Panc1 (cell line): Measurements from ENCODE around the gene CHI3L1. TPM values are rescaled to one million over a fixed set of nuclear protein-coding genes. Genes with fewer than 3 reads are reported as not detected.

Experiments
- ATAC-seq: fragments of 200-7000 bp; cut with Tn5 transposase; 2 replicates; pipeline ENCODE4 v1.9.1; 2020; ENCODE audit warnings: mild to moderate bottlenecking, moderate library complexity
- BruUV-seq: library from RNA; stranded (reverse); fragments of 400-500 nt; replicated peaks from 2 replicates; lab custom pipeline; 2021; lab: Mats Ljungman, UMichigan
- CTCF ChIA-PET: fragments of 300-600 bp; sonication (Branson Sonifier 250); formaldehyde crosslinking; loops from one replicate; lab custom pipeline; 2022; ENCODE audit warnings: antibody characterized with exemption; lab: Charles Lee
- POLR2A ChIA-PET: fragments of 300-600 bp; sonication (Branson Sonifier 250); formaldehyde crosslinking; loops from one replicate; lab custom pipeline; 2022; ENCODE audit warnings: antibody characterized with exemption; lab: Charles Lee
- DNase-seq: peaks from one replicate; pipeline ENCODE4 v3.0.0-alpha.2; 2010; ENCODE audit warnings: low read depth, low spot score
- H3K27ac ChIP-seq: 2 replicates; pipeline ENCODE4 v1.5.1; 2011; ENCODE audit warnings: mild to moderate bottlenecking, low read length, inconsistent platforms
- H3K27me3 ChIP-seq: fragments of 200-500 bp; sonication (Bioruptor generic); 2 replicates; pipeline ENCODE4 v1.6.0; 2014; ENCODE audit warnings: low read length, inconsistent platforms; ENCODE audit not compliant: control insufficient read depth, insufficient read depth
- H3K36me3 ChIP-seq: fragments of 200-500 bp; sonication (Bioruptor generic); 2 replicates; pipeline ENCODE4 v1.5.1; 2014; ENCODE audit warnings: inconsistent platforms, mild to moderate bottlenecking, low read length, moderate library complexity; ENCODE audit not compliant: control insufficient read depth, insufficient read depth
- H3K4me1 ChIP-seq: 2 replicates; pipeline ENCODE4 v1.5.1; 2011; ENCODE audit warnings: inconsistent platforms, mild to moderate bottlenecking, low read length, moderate library complexity; ENCODE audit not compliant: control insufficient read depth, insufficient read depth
- H3K4me3 ChIP-seq, 2 experiments: 2 replicates each; pipeline ENCODE4 v1.5.1; 2011 to 2012; ENCODE audit warnings: low read depth in 2 of 2, low read length in 2 of 2, mild to moderate bottlenecking in 2 of 2, inconsistent platforms in 1 of 2, moderate library complexity in 1 of 2
- H3K9me3 ChIP-seq: fragments of 200-500 bp; sonication (Bioruptor generic); 2 replicates; pipeline ENCODE4 v1.5.1; 2014; ENCODE audit warnings: low read depth, mild to moderate bottlenecking, inconsistent platforms, low read length, moderate library complexity; ENCODE audit not compliant: control insufficient read depth, insufficient read depth
- POLR2AphosphoS5 ChIP-seq: IDR thresholded peaks from 2 replicates; pipeline ENCODE4 v1.6.1; 2012; ENCODE audit warnings: mild to moderate bottlenecking, low read depth, low read length, moderate library complexity
- SIN3A ChIP-seq: IDR thresholded peaks from 2 replicates; pipeline ENCODE4 v1.6.1; 2012; ENCODE audit warnings: low read depth, mild to moderate bottlenecking, low read length, moderate library complexity, borderline replicate concordance; ENCODE audit not compliant: insufficient read depth
- TCF7L2 ChIP-seq: IDR thresholded peaks from 2 replicates; pipeline ENCODE4 v1.6.1; 2011; ENCODE audit warnings: mild to moderate bottlenecking, low read depth, low read length, inconsistent platforms
- in situ Hi-C: cut with HindIII; loops from 2 replicates; pipeline ENCODE4 v1.10.0; 2016; ENCODE audit warnings: low sequenced_read_pairs, low pct_unique_long_range_greater_than_20kb
- intact Hi-C: fragments of 100-400 bp; cut with micrococcal nuclease; formaldehyde crosslinking; loops from one replicate; pipeline ENCODE4 v1.10.0; 2022; ENCODE audit not compliant: unreplicated experiment
- total RNA-seq: library from RNA; stranded (reverse); gene quantifications from one replicate; pipeline ENCODE4 v1.2.1, GENCODE V29; 2021; ENCODE audit not compliant: unreplicated experiment
- TF ChIP-seq, protein P1 (sequence below): fragments of 450-650 bp; IDR thresholded peaks from 2 replicates; pipeline ENCODE4 v1.5.1; 2017; ENCODE audit warnings: mild to moderate bottlenecking
- TF ChIP-seq, protein P2 (sequence below), 2 experiments: IDR thresholded peaks; 2 replicates each; pipeline ENCODE4 v1.6.1; 2011 to 2012; ENCODE audit warnings: low read depth in 2 of 2, control low read depth in 1 of 2, low read length in 1 of 2, mild to moderate bottlenecking in 1 of 2, moderate library complexity in 1 of 2; ENCODE audit not compliant: insufficient read depth in 1 of 2

The CHI3L1 gene
- total RNA-seq, 1 experiment from 2014 or later, result 0.10 TPM

DNA sequence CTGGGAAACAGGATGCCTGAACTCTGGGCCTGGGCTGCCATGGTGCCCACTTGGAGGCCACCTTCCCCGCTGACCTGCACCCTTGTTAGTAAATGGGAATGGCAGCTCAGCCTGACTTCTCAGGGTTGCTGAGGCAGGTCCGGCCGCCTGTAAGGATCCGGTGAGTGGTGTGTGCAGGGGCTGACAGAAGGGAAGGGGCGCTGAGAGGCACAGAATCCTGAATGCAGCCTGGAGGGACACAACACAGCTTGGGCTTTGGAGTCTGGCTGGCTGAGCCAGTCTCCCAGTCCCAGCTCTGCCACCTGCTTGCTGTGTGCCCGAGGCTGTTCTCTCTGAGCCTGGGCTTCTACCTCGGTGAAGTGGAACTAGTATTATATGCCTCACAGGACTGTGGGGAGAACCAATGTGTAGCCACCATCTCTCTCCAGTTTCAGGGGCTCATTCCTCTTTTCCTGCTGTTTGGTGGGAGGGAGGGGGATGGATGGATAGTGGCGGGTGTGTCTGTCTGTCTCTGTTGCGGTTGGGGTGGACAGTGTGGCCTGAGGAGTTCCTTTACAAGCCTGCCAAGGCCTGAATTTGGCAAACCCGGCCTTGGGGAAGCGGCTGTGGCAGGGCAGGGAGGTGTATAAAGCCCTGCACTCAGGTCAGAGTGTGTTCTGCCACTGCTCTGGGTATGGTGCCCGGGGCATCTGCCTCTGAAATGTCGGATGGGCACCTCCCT is 41.0 kb downstream of the CHI3L1 start:
- no peaks in the 10 kb centered on the region for H3K9me3 ChIP-seq
- peak overlapping the region; percentile 55 for H3K27ac ChIP-seq
- POLR2A ChIA-PET, result no interaction called here
- no peaks in the 10 kb centered on the region for H3K27me3 ChIP-seq
- peaks cover 25% of the 10 kb centered on the region for H3K4me1 ChIP-seq
- intact Hi-C loops (no loop called here), in situ Hi-C loops (no loop called here)
- BruUV-seq, result no TSS peak
- no peaks in the 10 kb centered on the region for H3K36me3 ChIP-seq
- TF ChIP-seq, protein P1, sequence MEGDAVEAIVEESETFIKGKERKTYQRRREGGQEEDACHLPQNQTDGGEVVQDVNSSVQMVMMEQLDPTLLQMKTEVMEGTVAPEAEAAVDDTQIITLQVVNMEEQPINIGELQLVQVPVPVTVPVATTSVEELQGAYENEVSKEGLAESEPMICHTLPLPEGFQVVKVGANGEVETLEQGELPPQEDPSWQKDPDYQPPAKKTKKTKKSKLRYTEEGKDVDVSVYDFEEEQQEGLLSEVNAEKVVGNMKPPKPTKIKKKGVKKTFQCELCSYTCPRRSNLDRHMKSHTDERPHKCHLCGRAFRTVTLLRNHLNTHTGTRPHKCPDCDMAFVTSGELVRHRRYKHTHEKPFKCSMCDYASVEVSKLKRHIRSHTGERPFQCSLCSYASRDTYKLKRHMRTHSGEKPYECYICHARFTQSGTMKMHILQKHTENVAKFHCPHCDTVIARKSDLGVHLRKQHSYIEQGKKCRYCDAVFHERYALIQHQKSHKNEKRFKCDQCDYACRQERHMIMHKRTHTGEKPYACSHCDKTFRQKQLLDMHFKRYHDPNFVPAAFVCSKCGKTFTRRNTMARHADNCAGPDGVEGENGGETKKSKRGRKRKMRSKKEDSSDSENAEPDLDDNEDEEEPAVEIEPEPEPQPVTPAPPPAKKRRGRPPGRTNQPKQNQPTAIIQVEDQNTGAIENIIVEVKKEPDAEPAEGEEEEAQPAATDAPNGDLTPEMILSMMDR, result no peak
- no peak for TF ChIP-seq POLR2AphosphoS5
- no peak for TF ChIP-seq SIN3A
- TF ChIP-seq, protein P2, sequence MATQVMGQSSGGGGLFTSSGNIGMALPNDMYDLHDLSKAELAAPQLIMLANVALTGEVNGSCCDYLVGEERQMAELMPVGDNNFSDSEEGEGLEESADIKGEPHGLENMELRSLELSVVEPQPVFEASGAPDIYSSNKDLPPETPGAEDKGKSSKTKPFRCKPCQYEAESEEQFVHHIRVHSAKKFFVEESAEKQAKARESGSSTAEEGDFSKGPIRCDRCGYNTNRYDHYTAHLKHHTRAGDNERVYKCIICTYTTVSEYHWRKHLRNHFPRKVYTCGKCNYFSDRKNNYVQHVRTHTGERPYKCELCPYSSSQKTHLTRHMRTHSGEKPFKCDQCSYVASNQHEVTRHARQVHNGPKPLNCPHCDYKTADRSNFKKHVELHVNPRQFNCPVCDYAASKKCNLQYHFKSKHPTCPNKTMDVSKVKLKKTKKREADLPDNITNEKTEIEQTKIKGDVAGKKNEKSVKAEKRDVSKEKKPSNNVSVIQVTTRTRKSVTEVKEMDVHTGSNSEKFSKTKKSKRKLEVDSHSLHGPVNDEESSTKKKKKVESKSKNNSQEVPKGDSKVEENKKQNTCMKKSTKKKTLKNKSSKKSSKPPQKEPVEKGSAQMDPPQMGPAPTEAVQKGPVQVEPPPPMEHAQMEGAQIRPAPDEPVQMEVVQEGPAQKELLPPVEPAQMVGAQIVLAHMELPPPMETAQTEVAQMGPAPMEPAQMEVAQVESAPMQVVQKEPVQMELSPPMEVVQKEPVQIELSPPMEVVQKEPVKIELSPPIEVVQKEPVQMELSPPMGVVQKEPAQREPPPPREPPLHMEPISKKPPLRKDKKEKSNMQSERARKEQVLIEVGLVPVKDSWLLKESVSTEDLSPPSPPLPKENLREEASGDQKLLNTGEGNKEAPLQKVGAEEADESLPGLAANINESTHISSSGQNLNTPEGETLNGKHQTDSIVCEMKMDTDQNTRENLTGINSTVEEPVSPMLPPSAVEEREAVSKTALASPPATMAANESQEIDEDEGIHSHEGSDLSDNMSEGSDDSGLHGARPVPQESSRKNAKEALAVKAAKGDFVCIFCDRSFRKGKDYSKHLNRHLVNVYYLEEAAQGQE (IDR thresholded peaks at IDR 0.05; ENCODE audit: insufficient read depth in 1 of 2, low read depth in 2 of 2, low read length in 1 of 2), result no peak
- H3K4me3 ChIP-seq, result no peak overlapping the region
- CTCF ChIA-PET, result interaction anchor here (0.7 kb wide), 2 partner anchors 14 to 19 kb away, joined by 8 to 13 read pairs; no protein-coding TSS in a partner anchor
- DNase-seq (no peak), ATAC-seq (peak; percentile 29; the same call in 1 of the 2 replicates)

DNA sequence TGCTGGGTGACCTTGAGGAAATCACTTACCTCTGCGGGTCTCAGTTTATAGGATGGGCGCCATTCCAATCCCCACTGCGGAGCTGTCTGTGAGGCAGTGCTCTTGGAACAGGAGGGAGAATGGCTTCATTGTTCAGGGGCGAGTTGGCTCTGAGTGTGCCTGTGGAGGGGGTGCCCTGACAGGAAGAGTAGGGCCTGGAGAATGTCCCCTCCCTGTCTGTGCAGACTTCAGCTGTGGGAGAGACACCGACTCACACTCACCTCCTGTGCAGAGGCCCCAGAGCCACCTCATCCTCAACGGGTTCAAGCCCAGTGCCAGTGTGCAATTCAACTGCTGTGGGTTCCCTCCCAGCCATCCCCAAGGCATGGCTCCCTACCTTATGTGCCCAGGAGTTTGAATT is 41.8 kb downstream of the CHI3L1 start:
- H3K27ac ChIP-seq, result peak overlapping the region; percentile 55
- CTCF ChIA-PET, result no interaction called here

More for the DNA sequence above, 41.8 kb downstream of the CHI3L1 start:
- peaks cover 19% of the 10 kb centered on the region for H3K4me1 ChIP-seq
- in situ Hi-C loops, result no loop called here
- POLR2A ChIA-PET, result no interaction called here
- H3K27me3 ChIP-seq, result no peaks in the 10 kb centered on the region
- TF ChIP-seq TCF7L2 (no peak), SIN3A (no peak), POLR2AphosphoS5 (no peak)
- TF ChIP-seq, protein P1, result no peak
- TF ChIP-seq, protein P2 (IDR thresholded peaks at IDR 0.05; ENCODE audit: insufficient read depth in 1 of 2, low read depth in 2 of 2, low read length in 1 of 2), result no peak
- H3K9me3 ChIP-seq, result no peaks in the 10 kb centered on the region
- no TSS peak for BruUV-seq
- intact Hi-C loops, result no loop called here
- no peaks in the 10 kb centered on the region for H3K36me3 ChIP-seq
- no peak overlapping the region for H3K4me3 ChIP-seq
- DNase-seq (no peak), ATAC-seq (peak; percentile 49)
